ENCODE data around the gene COG3.

COG3 gene

GRCh38 chr13:45554604-45555109 lies 89.9 kb downstream of the COG3 start:
- DNase-seq, result no peak

GRCh38 chr13:45564133-45564776 lies 99.5 kb downstream of the COG3 start:
- peak; percentile 35 for DNase-seq

- peak; percentile 60 for DNase-seq
These were observed 100.6 kb downstream of the COG3 start for GRCh38 chr13:45565331-45565730.

DNA sequence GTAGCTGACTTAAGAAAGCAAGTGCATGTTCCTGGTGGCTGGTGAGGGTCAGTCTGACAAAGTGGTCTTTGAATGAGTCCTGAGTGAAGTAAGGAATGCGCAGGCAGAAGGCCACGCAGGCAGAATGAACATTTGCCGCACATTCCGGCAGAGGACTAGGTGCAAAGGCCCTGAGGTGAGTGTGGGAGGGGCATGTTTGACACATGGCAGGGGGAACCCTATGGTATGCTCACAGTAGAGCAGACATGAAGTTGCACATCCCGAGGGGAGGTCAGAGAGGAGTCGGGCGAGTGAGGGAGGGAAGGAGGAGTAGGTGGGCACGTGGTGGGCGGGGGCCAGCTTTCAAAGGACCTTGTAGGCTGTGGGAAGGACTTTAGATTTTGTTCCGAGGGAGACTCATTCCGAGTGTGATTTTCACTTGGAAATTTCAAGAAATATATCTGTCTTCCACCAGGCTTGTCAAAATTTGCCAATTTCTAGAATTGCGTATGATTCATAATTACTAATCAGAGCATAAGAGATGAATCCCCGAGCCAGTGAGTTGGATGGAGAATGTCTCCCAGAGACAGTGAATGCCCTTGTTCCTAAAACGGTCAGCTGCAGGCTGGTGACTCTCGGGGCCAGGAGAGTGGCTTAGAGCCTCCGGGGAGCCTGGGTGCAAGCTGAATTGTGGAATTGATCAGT lies 110.5 kb downstream of the COG3 start:
- DNase-seq, result no peak

DNA sequence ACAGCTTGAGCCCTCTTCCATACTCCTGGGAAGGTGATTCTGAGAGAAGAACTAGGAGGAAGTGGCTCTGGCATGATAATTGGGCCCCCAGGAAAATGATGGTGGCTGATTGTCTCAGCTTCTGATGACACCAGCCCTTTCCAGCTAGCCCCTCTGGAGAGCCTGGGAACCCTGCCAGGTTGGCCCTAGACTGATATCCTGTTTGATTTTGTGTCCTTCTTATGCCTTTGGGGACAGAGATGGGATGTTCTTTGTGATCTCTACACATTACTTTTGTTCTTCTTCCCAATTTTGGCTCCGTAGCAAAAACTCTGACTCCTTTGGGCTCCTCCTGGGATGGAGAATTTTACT lies 111.1 kb downstream of the COG3 start:
- no peak for DNase-seq

DNA sequence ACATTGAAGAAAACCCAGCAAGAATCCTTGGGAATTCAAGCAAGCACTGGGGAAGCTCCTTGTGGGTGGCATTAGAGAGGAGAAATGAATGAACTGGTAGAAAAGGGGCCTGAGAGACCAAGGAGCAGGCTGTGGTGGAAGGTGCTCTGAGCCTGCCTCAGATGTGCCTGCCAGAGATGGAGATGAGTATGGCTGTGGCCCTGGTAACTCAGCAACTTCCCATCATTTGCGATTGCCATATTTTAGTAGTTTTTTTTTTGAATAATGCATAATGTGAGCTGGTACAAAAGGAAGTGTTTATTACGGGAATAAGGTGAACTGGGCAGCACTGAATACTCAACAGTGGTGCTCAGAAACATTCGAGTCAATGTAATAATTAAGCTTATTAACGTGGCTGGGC lies 111.7 kb downstream of the COG3 start:
- no peak for DNase-seq

DNA sequence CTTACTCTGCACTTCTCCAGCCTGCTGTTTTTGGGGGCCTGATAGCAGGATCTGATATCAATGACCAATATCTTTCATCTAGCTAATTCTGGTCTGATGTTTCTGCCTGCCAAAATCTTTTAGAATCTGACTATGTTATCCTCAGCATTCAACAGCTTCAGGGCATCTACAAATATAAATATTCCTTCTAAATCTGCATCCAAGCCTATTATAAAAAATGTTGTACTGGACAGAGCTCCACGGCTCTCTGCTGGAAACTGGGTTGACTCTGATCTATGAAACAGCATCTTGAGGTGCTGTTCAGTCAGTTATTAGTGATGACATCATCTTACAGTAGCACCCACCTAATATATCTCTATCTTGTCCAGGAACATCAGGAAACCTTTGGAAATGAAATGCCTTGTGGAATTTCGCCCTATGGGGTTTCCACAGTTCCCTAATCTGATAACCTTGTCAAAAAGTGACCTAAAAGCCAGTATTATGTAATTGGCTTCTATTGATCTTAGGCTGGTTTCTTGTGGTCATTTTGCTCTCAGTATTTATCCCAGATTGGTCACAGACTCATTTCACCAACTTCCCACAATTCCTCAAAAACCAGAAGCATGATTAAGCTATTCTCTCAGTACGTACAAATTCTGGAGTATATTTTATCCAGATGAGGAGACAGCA lies 117.8 kb downstream of the COG3 start:
- no peak for DNase-seq

GRCh38 chr13:45584816-45585215 lies 120.1 kb downstream of the COG3 start:
- DNase-seq, result peak; percentile 7

All from hematopoietic multipotent progenitor cell treated with erythropoietin and hydrocortisone succinate and interleukin-3 and kit ligand, for 4 days (in vitro differentiated cells).